ENCODE data around the gene C11orf21. TPM values are rescaled to one million over a fixed set of nuclear protein-coding genes. Genes with fewer than 3 reads are reported as not detected.

Gene C11orf21
- total and polyA plus RNA-seq, 2 of the 8 experiments (the other 6 are each of a cell fraction or from before 2014, with no cell fraction given): not detected

- Histone ChIP-seq H3K23ac (ENCODE audit: insufficient read length) (no peak overlapping the region), H2AFZ (ENCODE audit: low read length) (no peak overlapping the region), H4K8ac (ENCODE audit: extremely low read depth, insufficient read depth, low read length) (no peak overlapping the region; the same call in 1 of the 2 replicates), H3K79me1 (ENCODE audit: low read depth, low read length) (no peaks in the 10 kb centered on the region), H3K56ac (replicated peaks; ENCODE audit: insufficient read length, low read depth, low read length) (no peak overlapping the region), H4K91ac (replicated peaks; ENCODE audit: insufficient read length, low read length) (no peak overlapping the region), H4K20me1 (replicated peaks in 1 of 2; ENCODE audit: control insufficient read depth in 1 of 2, insufficient read depth in 2 of 2, low read length in 2 of 2) (no peaks in the 10 kb centered on the region), H3K27me3 (replicated peaks in 1 of 4; ENCODE audit: control insufficient read depth in 3 of 4, extremely low read depth in 1 of 4, insufficient read depth in 3 of 4, low read length in 3 of 4) (no peaks in the 10 kb centered on the region; a peak in 2 of 7 replicates), H3K4ac (replicated peaks; ENCODE audit: insufficient read length, low read depth, low read length) (no peak overlapping the region), H3K4me3 (ENCODE audit: extremely low read depth in 1 of 4, insufficient read depth in 2 of 4, low read depth in 3 of 4, low read length in 4 of 4) (no peak overlapping the region), H3K79me2 (ENCODE audit: control insufficient read depth in 1 of 2, insufficient read depth in 2 of 2, low read length in 2 of 2) (no peaks in the 10 kb centered on the region), H2BK12ac (ENCODE audit: low read depth, low read length) (no peak overlapping the region), H3K4me1 (replicated peaks in 1 of 4; ENCODE audit: control insufficient read depth in 3 of 4, insufficient read depth in 4 of 4, low read length in 3 of 4) (no peaks in the 10 kb centered on the region), H3K9me3 (ENCODE audit: insufficient read depth in 2 of 2, low read depth in 1 of 2, low read length in 1 of 2) (no peaks in the 10 kb centered on the region), H2BK15ac (ENCODE audit: low read length) (no peak overlapping the region), H3K36me3 (ENCODE audit: control insufficient read depth in 2 of 4, insufficient read depth in 4 of 4, low read length in 3 of 4) (no peaks in the 10 kb centered on the region), H2BK5ac (ENCODE audit: low read depth, low read length) (no peak overlapping the region), H3K18ac (ENCODE audit: extremely low read depth, low read length) (no peak overlapping the region), H3K14ac (ENCODE audit: insufficient read length) (no peak overlapping the region), H2AK5ac (ENCODE audit: low read depth, low read length) (no peak overlapping the region), H4K5ac (ENCODE audit: insufficient read length, low read depth, low read length) (no peak overlapping the region), H3K27ac (ENCODE audit: low read depth, low read length) (no peak overlapping the region), H3K9ac (replicated peaks in 1 of 4; ENCODE audit: extremely low read depth in 1 of 4, low read depth in 3 of 4, low read length in 3 of 4) (no peak overlapping the region), H3K23me2 (ENCODE audit: low read depth, low read length) (no peaks in the 10 kb centered on the region), H2BK20ac (ENCODE audit: low read length) (no peak overlapping the region), H3K4me2 (ENCODE audit: insufficient read depth in 1 of 2, low read depth in 2 of 2, low read length in 2 of 2) (no peak overlapping the region), H2BK120ac (replicated peaks; ENCODE audit: low read depth, low read length) (no peak overlapping the region)
- 93% methylated on average over 11 of the region's 11 CpGs; no CpG with 5 or more reads in 1 of the 2 experiments for WGBS, 2 experiments (ENCODE audit: extremely low coverage in 1 of 2, insufficient coverage in 1 of 2, insufficient read length in 1 of 2, insufficient replicate concordance in 2 of 2, low coverage in 1 of 2, low lambda C conversion rate in 2 of 2, missing lambda C conversion rate in 1 of 2)
- no peak for TF ChIP-seq SRF (IDR thresholded peaks at IDR 0.05; ENCODE audit: low read depth, low read length)
- peak in 1 of 3 experiments; percentile 4; a peak in 1 of 4 replicates for TF ChIP-seq CTCF (IDR thresholded peaks at IDR 0.05; ENCODE audit: control extremely low read depth in 1 of 3, insufficient read depth in 1 of 3, low read depth in 1 of 3, low read length in 3 of 3)
- ChIA-PET CTCF (ENCODE audit: partially characterized antibody) (interaction anchor here (0.6 to 1.7 kb wide), 7 partner anchors 24 to 56 kb away, joined by 3 to 4 read pairs (median 3); no protein-coding TSS in a partner anchor), POLR2A (ENCODE audit: partially characterized antibody) (no interaction called here)
- FAIRE-seq: no peak
- DNase-seq (ENCODE audit: low read depth in 1 of 2, low spot score in 2 of 2): no peak
These were observed 53.5 kb downstream of the C11orf21 start for GRCh38 chr11:2248242-2248641.

Data from H1 (cell line).